Upper lobe of right lung (tissue), 1 donor: Measurements from ENCODE around the gene CACNA2D2. TPM values are rescaled to one million over a fixed set of nuclear protein-coding genes. Genes with fewer than 3 reads are reported as not detected.
A peak's percentile ranks its signal among the peaks of the same experiment; 100 is the strongest.

Experiments
- ATAC-seq: fragments of 200-7000 bp; cut with Tn5 transposase; one replicate; pipeline ENCODE4 v1.9.1; 2020; ENCODE audit warnings: mild to moderate bottlenecking, moderate library complexity
- DNase-seq: peaks from one replicate; pipeline ENCODE4 v3.0.0-alpha.2; 2020
- H3K27ac ChIP-seq: fragments of 200-600 bp; one replicate; pipeline ENCODE4 v1.8.0; 2022
- H3K27me3 ChIP-seq: fragments of 200-600 bp; one replicate; pipeline ENCODE4 v1.8.0; 2022; ENCODE audit warnings: mild to moderate bottlenecking
- H3K36me3 ChIP-seq: fragments of 200-600 bp; one replicate; pipeline ENCODE4 v1.8.0; 2022
- H3K4me1 ChIP-seq: fragments of 200-600 bp; one replicate; pipeline ENCODE4 v1.8.0; 2022
- H3K4me3 ChIP-seq: fragments of 200-600 bp; one replicate; pipeline ENCODE4 v1.8.0; 2022; ENCODE audit warnings: mild to moderate bottlenecking
- H3K9me3 ChIP-seq: fragments of 200-600 bp; one replicate; pipeline ENCODE4 v1.8.0; 2022
- intact Hi-C: fragments of 100-400 bp; cut with DNase I; formaldehyde crosslinking; loops from one replicate; pipeline ENCODE4 v1.11.0; 2022
- total RNA-seq: library from RNA; stranded (reverse); fragmentation: NEBNext Ultra II Directional; extraction: Animal tissue kit (Norgen Biotek cat#: 25700); gene quantifications from one replicate; pipeline ENCODE4 v1.2.1, GENCODE V29; 2021
- TF ChIP-seq, protein P1 (sequence below): fragments of 200-600 bp; IDR thresholded peaks from one replicate; pipeline ENCODE4 v1.8.0; 2022; ENCODE audit warnings: antibody characterized with exemption
- donor health status: DM: no; HTN: yes; CAD: no; lungs with severe emphysema.

CACNA2D2 gene
- total RNA-seq, 1 donor from 2014 or later = 119 TPM

DNA sequence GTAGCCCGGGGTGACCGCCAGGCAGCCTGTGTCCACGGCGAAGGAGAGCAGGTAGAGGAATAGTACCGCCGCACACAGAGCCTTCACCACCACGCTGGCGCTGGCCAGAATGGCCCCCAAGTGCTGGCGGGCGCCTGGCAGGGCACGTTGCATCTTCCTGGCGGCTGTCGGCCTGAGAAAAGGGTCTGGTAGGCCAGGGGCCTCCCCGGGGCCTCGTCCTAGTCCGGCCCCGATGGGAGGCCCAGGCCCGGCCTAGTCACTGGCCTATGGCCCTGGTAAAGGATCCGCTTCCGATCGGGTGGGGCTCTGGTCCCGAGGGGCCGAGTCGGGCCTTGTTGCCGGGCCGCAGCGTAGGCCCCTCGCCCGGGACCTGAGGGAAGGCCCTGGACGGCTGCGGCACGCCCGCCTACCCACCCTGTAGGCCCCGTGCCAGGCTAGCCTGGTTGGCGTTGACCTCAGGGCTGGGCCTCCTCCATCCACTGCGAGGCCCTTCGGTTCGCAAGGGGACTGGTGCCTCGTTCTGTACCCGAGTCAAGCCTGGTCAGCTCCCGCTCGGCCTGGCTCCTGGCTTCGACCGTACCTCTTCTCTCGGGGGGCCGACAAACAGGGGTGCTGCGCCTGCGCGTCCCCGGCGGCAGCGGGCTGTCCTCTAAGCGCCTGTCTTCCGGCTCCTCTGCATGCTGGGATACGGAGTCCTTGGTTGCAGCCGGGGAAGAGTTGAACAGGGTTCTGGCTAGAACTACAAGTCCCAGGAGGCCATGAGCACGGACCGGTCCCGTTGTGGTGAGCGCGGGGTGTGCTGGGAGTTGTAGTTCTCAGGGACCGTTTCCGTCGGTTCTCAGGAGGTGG lies 144.3 kb downstream of the CACNA2D2 start, which contains the start of gene TMEM115:
TMEM115 (minus strand) TSS at position 611 of the 849 bp plus-strand sequence; CDS start at position 153, 458 bp downstream.
- peak within 1 kb of the TSS; percentile 89 for H3K4me3 ChIP-seq
- H3K27ac ChIP-seq = peak within 1 kb of the TSS; percentile 89
- H3K9me3 ChIP-seq = no peaks in the 10 kb centered on the region
- intact Hi-C loops = no loop called here
- TF ChIP-seq, protein P1, sequence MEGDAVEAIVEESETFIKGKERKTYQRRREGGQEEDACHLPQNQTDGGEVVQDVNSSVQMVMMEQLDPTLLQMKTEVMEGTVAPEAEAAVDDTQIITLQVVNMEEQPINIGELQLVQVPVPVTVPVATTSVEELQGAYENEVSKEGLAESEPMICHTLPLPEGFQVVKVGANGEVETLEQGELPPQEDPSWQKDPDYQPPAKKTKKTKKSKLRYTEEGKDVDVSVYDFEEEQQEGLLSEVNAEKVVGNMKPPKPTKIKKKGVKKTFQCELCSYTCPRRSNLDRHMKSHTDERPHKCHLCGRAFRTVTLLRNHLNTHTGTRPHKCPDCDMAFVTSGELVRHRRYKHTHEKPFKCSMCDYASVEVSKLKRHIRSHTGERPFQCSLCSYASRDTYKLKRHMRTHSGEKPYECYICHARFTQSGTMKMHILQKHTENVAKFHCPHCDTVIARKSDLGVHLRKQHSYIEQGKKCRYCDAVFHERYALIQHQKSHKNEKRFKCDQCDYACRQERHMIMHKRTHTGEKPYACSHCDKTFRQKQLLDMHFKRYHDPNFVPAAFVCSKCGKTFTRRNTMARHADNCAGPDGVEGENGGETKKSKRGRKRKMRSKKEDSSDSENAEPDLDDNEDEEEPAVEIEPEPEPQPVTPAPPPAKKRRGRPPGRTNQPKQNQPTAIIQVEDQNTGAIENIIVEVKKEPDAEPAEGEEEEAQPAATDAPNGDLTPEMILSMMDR = no peak
- DNase-seq (peak; percentile 96), ATAC-seq (peak; percentile 97)
- H3K4me1 ChIP-seq = peaks cover 37% of the 10 kb centered on the region
- peaks cover 20% of the 10 kb centered on the region for H3K36me3 ChIP-seq
- H3K27me3 ChIP-seq = no peaks in the 10 kb centered on the region

DNA sequence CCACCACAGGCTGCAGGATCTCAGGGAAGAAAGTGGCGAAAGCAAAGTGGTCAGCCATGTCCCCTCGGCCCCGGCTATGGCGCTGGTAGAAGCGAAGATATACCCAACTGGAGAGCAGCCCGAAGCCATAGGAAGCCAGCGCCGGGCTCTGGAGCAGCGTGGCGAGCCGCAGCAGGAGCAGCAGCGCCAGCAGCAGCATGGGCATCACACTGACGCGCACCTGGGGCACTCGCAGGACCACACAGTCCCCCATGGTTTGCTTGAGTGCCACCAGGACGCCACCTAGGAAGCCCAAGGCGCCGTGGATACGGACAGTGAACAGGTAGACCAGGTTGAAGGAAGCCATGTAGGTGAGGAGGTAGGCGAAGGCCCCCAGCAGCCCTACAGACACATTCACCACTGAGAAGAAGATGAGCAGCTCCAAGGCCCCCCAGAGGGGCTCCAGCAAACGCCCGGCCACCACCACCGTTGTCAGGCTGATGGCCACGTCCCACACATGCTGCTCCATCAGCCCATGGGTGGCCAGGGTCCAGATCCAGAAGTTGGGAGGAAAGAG lies 145.0 kb downstream of the CACNA2D2 start:
- Histone ChIP-seq H3K27me3 (no peaks in the 10 kb centered on the region), H3K4me3 (peak overlapping the region; percentile 89), H3K27ac (peak overlapping the region; percentile 89), H3K4me1 (peaks cover 36% of the 10 kb centered on the region), H3K36me3 (peaks cover 27% of the 10 kb centered on the region), H3K9me3 (no peaks in the 10 kb centered on the region)
- intact Hi-C loops = no loop called here
- DNase-seq (no peak), ATAC-seq (no peak)
- TF ChIP-seq, protein P1 = no peak

DNA sequence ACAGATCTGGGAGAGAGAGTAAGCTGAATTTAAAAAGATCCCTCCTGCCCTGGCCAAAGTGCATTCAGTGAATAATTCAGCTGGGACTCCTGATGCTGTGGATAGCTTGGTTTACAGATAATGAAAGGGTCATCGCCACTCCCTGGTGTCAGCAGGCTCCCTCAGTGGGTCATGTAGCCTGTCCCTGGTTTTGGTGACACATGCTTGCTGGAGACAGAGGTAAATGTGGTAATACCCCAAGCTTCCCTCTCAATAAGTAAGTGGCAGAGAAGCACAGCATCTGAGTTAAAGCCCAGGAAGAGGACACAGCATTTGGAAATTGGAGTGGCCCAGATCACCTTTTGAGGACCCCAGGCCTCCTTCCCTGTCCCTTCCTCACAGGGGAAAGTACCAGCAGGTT lies 146.0 kb downstream of the CACNA2D2 start:
- no peak for DNase-seq
- Histone ChIP-seq H3K9me3 (no peaks in the 10 kb centered on the region), H3K27me3 (no peaks in the 10 kb centered on the region), H3K27ac (no peak overlapping the region), H3K4me1 (peaks cover 36% of the 10 kb centered on the region), H3K36me3 (peaks cover 36% of the 10 kb centered on the region), H3K4me3 (peak overlapping the region; percentile 89)
- intact Hi-C loops = no loop called here
- TF ChIP-seq, protein P1 = no peak
- ATAC-seq = no peak

DNA sequence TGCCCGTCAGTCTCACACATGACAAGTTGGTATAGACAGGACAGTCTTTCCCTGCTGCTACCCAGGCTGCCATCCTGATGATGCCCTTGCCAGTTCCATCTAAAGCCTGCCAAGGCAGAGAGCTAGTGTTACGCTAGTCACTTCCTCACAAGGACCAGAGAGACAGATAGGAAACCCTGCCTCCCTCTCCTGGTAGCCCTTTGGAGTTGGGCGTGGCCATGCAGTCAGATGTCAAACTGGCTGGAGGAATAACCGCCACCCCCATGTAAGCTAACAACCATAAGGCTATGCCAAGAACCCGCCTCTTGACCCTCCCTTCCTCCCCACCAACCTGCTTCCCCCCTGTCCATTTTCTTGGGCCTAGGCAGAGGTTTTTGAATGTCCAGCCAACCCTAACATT lies 146.9 kb downstream of the CACNA2D2 start:
- peaks cover 39% of the 10 kb centered on the region for H3K4me1 ChIP-seq
- peak overlapping the region; percentile 17 for H3K27ac ChIP-seq

DNA sequence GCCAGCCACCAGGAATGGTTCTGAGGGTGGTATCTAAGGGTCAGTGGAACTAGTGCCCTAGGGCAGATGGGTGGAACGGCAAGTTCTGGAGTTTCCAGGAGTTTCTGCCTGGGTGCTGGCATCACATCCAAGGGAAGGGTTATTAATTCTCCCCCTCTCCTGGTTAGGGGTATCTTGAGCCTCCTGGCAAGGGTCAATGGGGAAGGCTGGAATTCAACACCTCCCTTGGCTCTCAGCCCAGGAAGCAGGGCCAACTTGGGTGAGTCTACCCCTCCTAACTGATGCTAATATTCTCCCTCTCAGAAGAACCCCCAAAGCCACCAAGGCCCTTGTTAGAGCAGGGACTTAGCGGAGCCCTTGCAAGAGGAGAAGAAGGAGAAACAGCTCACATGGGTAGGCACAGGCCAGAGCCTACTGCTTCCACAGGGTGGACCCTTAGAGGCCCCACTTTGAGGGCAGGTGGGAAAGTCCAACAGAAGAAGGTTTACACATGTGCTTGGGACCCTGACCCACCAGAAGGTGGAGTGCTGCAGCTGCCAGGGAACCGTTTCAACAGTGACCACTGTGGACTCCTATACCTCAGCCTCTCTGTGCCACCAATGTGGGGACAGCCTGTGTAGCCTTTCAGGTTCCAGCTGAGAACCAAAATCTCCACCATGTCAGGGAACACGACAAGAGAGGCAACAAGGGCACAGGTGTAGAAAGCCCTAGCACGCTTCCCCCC lies 147.4 kb downstream of the CACNA2D2 start:
- H3K27ac ChIP-seq = peak overlapping the region; percentile 17
- peak overlapping the region; percentile 89 for H3K4me3 ChIP-seq
- peaks cover 44% of the 10 kb centered on the region for H3K4me1 ChIP-seq
- H3K27me3 ChIP-seq = no peaks in the 10 kb centered on the region
- ATAC-seq = no peak
- H3K36me3 ChIP-seq = peaks cover 36% of the 10 kb centered on the region
- intact Hi-C loops = no loop called here
- no peak for DNase-seq
- no peaks in the 10 kb centered on the region for H3K9me3 ChIP-seq
- TF ChIP-seq, protein P1 = no peak

More for the DNA sequence above, 146.9 kb downstream of the CACNA2D2 start:
- Histone ChIP-seq H3K9me3 (no peaks in the 10 kb centered on the region), H3K4me3 (peak overlapping the region; percentile 89), H3K27me3 (no peaks in the 10 kb centered on the region), H3K36me3 (peaks cover 36% of the 10 kb centered on the region)
- TF ChIP-seq, protein P1 = no peak
- no peak for DNase-seq
- peak; percentile 10 for ATAC-seq
- intact Hi-C loops = no loop called here
